ENCODE results near the gene UBQLN1. TPM values are rescaled to one million over a fixed set of nuclear protein-coding genes. Genes with fewer than 3 reads are reported as not detected.

The UBQLN1 gene
- total RNA-seq, 1 donor = 186 TPM

DNA sequence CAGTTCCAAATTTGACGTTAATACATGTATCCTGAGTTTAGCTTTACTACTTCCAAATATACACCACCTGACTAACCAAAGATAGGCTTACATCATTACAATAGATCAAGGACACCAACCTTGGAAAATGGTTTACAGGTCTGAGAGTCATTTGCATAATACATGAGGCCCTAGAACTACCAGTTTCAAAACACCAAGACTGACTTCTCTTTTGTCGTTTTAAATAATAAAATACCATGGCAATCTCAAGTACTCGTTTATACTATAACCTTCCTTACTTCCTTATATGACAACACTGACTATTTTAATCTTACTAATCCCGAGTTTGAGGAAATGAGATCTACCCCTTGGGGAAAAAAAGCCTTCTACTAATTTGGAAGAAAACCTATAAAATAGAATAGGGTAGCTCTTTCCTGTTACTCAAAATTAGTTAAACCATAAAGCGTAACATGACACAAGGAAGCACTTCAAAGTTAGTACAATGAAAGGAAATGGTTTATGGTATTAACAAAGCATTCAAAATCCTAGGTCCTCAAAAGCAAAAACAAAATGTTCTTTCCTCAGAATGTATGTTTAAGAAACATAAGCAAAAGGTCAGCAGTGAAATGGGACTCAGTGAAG, 42.1 kb downstream of the UBQLN1 start:
- Histone ChIP-seq H3K9me3 (ENCODE audit: low read depth, low read length) (no peaks in the 10 kb centered on the region), H3K4me3 (ENCODE audit: low read length) (no peak overlapping the region), H3K4me1 (ENCODE audit: insufficient read depth, low read length) (no peaks in the 10 kb centered on the region), H3K27me3 (ENCODE audit: insufficient read depth, low read length) (no peaks in the 10 kb centered on the region)

DNA sequence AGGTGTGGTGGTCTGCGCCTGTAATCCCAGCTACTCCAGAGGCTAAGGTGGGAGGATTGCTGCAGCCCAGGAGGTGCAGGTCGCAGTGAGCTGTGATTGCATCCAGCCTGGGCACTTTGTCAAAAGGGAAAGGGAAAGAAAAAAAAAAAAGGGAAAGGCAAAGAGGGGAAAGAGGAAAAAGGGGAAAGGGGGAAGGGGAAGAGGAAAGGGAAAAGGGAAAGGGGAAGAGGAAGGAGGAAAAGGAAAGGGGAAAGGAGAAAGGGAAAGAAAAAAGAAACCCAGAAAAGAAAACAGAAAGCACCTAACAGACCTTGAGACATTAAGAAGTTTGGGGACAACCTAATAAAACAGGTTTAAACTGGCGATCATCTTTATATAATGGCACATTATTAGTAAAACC, 44.8 kb downstream of the UBQLN1 start:
- no peaks in the 10 kb centered on the region for H3K9me3 ChIP-seq (ENCODE audit: low read depth, low read length)
- no peak overlapping the region for H3K4me3 ChIP-seq (ENCODE audit: low read length)
- no peaks in the 10 kb centered on the region for H3K4me1 ChIP-seq (ENCODE audit: insufficient read depth, low read length)
- H3K27me3 ChIP-seq (ENCODE audit: insufficient read depth, low read length) = no peaks in the 10 kb centered on the region

DNA sequence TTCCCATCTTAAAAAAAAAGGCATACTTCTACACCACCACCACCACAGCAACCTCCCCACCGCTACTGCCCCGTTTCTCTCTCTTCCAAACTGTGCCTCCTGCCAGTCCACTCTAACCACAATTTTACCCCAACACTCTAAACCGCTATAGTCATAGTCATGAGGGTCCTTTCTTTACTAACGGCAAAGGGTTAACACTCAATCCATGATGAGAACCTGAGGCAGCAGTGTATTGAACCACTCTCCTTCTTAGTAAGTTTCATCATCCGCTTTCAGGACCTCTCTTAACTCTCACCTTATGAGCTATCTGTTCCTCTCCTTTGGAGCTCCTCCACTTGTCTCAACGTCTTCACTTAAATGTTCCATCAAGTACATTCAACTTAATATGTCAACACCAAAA, 50.8 kb downstream of the UBQLN1 start:
- no peaks in the 10 kb centered on the region for H3K9me3 ChIP-seq (ENCODE audit: low read depth, low read length)
- H3K4me1 ChIP-seq (ENCODE audit: insufficient read depth, low read length) = no peaks in the 10 kb centered on the region
- H3K4me3 ChIP-seq (ENCODE audit: low read length) = no peak overlapping the region
- no peaks in the 10 kb centered on the region for H3K27me3 ChIP-seq (ENCODE audit: insufficient read depth, low read length)

DNA sequence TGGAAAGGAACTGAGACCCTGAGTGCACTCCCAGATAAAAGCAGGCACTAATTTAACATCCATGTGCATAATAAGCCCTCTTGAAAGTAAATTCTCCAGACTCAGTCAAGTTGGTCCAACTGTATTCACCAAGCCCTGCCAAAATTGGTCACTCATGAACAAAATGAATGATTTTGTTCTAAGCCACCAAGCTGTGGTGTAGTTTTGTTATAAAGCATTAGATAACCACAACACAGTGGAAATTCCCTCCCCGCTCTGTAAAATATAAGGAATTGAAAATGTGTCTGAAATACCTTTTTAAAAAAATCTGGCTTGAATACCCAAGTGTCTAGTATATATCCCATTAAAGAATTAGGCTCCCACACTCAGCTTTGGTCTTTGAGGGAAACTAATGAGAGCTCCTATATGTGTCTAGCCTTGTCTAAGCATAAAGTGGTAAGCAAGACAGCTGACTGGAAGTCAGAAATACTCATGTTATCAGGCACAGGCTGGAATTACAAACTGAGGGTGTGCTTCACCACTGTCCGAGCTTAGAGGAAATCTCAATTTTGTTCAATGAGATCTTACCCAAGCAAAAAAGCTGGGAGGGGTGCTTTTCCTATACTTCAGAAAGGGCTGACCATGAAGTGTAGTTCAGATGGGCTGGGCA, 51.6 kb downstream of the UBQLN1 start:
- Histone ChIP-seq H3K4me3 (ENCODE audit: low read length) (no peak overlapping the region), H3K27me3 (ENCODE audit: insufficient read depth, low read length) (no peaks in the 10 kb centered on the region), H3K4me1 (ENCODE audit: insufficient read depth, low read length) (no peaks in the 10 kb centered on the region), H3K9me3 (ENCODE audit: low read depth, low read length) (no peaks in the 10 kb centered on the region)

DNA sequence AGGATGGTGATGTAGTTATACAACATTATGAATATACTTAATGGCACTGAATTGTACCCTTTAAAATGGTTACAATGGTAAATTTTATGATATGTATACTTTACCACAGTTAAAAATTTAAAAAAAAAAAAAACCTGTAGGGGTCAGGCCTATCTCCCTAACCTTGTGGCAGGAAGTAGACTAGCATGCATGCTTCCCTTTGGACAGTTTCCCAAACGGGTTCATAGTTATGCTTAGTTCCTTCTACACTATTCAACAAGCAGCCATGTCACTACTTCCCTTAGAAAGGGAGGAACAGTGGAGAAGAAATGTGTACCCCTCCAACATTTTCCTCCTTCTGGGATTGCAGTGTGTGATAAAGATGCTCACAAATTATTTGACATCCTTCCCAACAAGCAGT, 52.3 kb downstream of the UBQLN1 start:
- H3K4me3 ChIP-seq (ENCODE audit: low read length) = no peak overlapping the region
- H3K9me3 ChIP-seq (ENCODE audit: low read depth, low read length) = no peaks in the 10 kb centered on the region
- H3K27me3 ChIP-seq (ENCODE audit: insufficient read depth, low read length) = no peaks in the 10 kb centered on the region
- no peaks in the 10 kb centered on the region for H3K4me1 ChIP-seq (ENCODE audit: insufficient read depth, low read length)

DNA sequence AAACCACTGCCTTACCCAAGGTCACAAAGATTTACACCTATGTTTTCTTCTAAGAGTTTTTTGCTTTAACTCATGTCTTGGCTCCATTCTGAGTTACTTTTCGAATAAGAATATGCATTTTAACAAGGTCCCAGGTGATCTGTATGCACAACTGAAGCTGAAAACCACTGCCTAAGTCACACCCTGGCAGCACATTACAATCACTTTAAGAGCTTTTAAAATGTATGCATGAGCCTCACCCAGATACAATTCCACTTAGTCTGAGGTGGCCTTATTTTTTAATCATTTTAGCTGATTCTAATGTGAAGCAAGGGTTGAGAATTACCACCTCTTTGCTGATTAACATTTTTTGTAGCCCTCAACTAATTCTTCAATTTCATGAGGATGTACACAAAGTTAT, 55.3 kb downstream of the UBQLN1 start:
- no peaks in the 10 kb centered on the region for H3K9me3 ChIP-seq (ENCODE audit: low read depth, low read length)
- H3K4me3 ChIP-seq (ENCODE audit: low read length) = no peak overlapping the region
- no peaks in the 10 kb centered on the region for H3K4me1 ChIP-seq (ENCODE audit: insufficient read depth, low read length)
- H3K27me3 ChIP-seq (ENCODE audit: insufficient read depth, low read length) = no peaks in the 10 kb centered on the region

DNA sequence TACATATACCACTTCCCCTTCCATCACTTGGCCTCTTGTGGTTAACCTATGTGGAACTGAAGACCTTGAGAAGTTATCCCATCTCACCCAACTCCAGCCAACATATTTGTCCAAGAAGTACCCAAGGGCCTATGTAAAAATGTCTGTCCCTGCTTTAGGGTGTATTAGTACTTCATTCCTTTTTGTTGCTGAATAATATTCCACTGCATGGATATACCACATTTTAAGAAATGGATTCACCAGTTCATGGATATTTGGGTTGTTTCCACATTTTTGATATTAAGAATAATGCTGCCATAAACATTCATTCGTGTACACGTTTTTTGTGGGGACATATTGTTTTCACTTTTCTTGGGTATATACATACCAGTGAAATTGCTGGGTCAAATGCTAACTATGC, 56.2 kb downstream of the UBQLN1 start:
- Histone ChIP-seq H3K27me3 (ENCODE audit: insufficient read depth, low read length) (no peaks in the 10 kb centered on the region), H3K9me3 (ENCODE audit: low read depth, low read length) (no peaks in the 10 kb centered on the region), H3K4me1 (ENCODE audit: insufficient read depth, low read length) (no peaks in the 10 kb centered on the region), H3K4me3 (ENCODE audit: low read length) (no peak overlapping the region)

DNA sequence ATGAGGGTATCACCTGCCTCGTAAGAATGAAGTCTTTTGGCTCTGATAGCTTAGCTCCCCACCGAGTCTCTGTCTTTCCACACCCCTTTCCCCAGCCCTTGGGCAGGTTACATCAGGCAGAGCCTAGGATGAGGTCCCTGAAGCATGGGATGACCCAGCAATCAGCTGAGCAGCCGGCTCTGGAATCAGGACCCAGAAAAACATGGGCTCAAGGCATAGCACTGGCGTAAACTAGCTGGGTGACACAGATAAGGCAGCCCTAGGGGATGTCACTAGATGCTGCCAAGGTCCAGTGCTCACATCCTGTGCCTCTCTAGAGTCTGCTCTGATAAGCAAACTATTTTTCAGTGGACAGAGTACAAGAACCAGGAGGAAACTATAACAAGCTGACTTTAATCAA, 58.2 kb downstream of the UBQLN1 start:
- Histone ChIP-seq H3K4me3 (ENCODE audit: low read length) (no peak overlapping the region), H3K9me3 (ENCODE audit: low read depth, low read length) (no peaks in the 10 kb centered on the region), H3K27me3 (ENCODE audit: insufficient read depth, low read length) (no peaks in the 10 kb centered on the region), H3K4me1 (ENCODE audit: insufficient read depth, low read length) (no peaks in the 10 kb centered on the region)

DNA sequence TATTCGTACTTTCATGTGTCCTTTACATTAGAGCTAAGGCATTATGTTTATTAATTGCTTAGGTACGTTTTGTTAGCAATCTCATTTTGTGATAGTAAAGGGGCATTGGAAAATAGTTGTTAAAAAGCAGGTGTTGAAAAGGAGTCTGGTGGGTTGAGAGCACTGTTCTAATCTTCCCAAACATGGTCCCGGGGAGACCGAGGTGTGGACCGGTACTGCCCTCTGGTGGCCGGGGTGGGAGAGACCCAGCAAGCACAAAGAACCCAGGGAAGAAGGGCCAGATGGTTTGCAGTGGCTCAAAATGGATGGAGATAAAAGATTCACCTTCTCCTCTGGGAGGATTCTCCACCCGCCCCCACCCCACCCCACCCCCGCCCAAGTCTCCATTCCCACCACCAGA, 58.7 kb downstream of the UBQLN1 start:
- H3K27me3 ChIP-seq (ENCODE audit: insufficient read depth, low read length) = no peaks in the 10 kb centered on the region
- H3K9me3 ChIP-seq (ENCODE audit: low read depth, low read length) = no peaks in the 10 kb centered on the region
- no peak overlapping the region for H3K4me3 ChIP-seq (ENCODE audit: low read length)
- H3K4me1 ChIP-seq (ENCODE audit: insufficient read depth, low read length) = no peaks in the 10 kb centered on the region

DNA sequence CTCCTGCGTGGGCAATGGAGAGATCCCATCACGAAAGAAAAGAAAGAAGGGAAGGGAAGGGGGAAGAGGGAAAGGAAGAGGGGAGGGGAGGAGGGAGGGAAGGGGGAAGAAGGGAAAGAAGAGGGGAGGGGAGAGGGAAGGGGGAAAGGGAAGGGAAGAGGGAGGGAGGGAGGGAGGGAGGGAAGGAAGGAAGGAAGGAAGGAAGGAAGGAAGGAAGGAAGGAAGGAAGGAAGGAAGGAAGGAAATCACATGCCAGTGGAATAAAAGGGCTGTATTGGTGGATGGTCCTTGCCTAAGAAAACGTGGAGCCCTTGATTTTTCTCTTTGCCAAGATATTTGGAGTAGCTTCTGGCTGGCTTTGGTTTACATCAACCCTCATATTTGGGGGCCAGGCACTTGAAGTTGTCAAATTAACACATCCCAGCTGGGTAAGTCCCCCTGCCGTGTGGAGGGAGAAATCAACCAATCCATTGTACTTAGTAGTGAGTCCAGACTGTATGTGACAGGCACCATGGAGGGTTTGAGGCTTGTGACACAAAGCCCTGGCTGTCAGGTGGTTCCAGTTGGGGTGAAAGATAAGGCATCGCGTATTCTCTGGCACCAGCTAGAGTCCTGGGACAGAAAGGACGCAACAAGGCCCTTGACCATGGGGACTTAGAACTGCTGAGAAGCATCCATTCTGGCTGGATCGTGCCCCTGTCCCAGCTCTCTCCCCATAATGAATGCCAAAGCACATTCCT, 61.1 kb downstream of the UBQLN1 start:
- Histone ChIP-seq H3K4me1 (ENCODE audit: insufficient read depth, low read length) (no peaks in the 10 kb centered on the region), H3K9me3 (ENCODE audit: low read depth, low read length) (no peaks in the 10 kb centered on the region), H3K27me3 (ENCODE audit: insufficient read depth, low read length) (no peaks in the 10 kb centered on the region), H3K4me3 (ENCODE audit: low read length) (no peak overlapping the region)

DNA sequence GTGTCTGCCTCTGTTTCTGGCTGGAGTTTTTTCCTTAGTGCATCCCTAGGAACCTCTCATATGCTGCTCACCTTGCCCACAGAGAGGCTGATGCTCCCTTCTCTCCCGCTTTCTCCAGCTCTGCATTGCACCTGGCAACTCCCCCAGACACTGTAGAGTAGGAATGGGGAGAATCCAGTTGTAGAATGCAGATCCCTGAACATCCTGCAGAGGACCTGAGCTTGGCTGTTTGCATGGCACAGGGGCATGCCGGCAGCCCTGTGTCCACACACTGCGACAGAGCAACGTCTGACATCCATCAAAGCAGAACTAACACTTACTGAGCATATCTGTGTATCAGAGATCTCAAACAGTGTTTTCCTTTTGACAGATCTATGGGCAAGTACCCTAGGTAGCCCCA, 65.0 kb downstream of the UBQLN1 start:
- Histone ChIP-seq H3K27me3 (ENCODE audit: insufficient read depth, low read length) (no peaks in the 10 kb centered on the region), H3K9me3 (ENCODE audit: low read depth, low read length) (no peaks in the 10 kb centered on the region), H3K4me3 (ENCODE audit: low read length) (no peak overlapping the region), H3K4me1 (ENCODE audit: insufficient read depth, low read length) (no peaks in the 10 kb centered on the region)

DNA sequence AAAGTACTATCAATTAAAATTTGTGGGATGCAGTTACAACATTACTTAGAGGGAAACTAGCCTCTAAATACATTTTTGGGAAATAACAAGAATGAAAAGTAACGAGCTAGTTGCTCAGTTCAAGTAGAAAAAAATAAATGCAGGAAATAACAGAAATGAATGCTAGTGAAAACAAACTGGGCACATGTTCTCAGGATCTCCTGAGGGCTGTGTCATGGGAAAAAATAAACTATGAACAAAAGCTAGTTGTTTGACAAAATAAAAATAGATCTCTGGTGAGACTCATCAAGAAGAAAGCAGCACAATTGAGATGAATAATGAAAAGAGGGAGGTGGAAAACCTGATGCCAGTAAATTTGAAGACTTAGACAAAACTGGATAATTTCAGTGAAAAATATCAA, 68.5 kb downstream of the UBQLN1 start:
- Histone ChIP-seq H3K27me3 (ENCODE audit: insufficient read depth, low read length) (no peaks in the 10 kb centered on the region), H3K4me3 (ENCODE audit: low read length) (no peak overlapping the region), H3K4me1 (ENCODE audit: insufficient read depth, low read length) (no peaks in the 10 kb centered on the region), H3K9me3 (ENCODE audit: low read depth, low read length) (no peaks in the 10 kb centered on the region)

DNA sequence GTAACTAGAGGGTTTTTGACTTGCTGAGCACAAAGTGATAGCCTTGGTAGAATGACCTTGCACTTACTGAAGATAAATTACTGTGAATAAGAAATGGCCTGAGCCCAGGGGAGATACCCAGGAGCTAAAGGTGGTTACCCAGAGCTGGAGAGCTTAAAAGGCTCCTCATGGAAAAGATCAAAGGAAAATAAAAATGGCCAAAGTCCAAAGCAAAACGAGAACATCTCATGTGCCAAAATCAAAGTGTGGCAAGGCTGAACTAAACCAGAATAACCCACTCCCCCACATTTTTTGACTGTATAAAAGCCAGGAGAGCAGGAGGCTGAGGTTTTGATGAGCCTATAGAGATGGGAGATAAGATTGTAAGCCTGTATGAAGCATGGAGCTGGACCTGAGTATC, 70.4 kb downstream of the UBQLN1 start:
- H3K27me3 ChIP-seq (ENCODE audit: insufficient read depth, low read length) = no peaks in the 10 kb centered on the region
- no peak overlapping the region for H3K4me3 ChIP-seq (ENCODE audit: low read length)
- H3K9me3 ChIP-seq (ENCODE audit: low read depth, low read length) = no peaks in the 10 kb centered on the region
- H3K4me1 ChIP-seq (ENCODE audit: insufficient read depth, low read length) = no peaks in the 10 kb centered on the region

DNA sequence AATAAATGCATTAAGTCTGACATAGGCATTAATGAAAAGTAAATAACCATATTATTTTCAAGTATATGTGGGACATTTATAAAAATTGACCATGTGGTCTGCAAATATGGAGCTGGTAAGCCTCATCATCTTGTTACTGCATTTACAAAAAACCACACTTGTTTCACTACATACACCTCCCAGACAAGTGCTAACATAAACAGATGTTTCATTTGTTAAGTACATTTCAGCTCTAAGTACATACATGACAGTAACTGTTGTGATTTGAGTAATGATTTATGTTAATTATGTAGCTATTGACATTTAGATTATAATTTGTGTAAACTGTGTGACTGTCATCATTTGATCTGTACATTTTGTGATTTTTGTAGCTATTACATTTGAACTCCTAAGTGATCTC, 70.9 kb downstream of the UBQLN1 start:
- Histone ChIP-seq H3K9me3 (ENCODE audit: low read depth, low read length) (no peaks in the 10 kb centered on the region), H3K4me1 (ENCODE audit: insufficient read depth, low read length) (no peaks in the 10 kb centered on the region), H3K27me3 (ENCODE audit: insufficient read depth, low read length) (no peaks in the 10 kb centered on the region), H3K4me3 (ENCODE audit: low read length) (no peak overlapping the region)

DNA sequence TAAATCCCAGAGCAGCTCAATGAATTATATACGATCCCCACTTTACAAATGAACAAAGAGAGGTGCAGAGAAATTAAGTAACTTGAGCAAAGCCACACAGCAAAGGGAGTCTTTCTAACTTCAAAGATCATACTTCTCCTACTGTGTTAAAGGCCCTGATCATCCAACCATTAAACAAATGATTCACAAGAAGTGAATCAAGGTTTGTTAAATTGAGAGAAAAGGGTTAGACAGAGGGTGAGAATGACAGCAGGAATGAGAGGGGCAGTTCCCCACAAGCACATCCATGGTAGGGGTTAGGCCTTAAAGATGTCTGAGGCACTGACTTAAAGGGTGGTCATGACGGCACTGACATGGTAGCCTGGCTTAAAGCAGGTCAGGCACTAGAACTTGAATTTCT, 74.1 kb downstream of the UBQLN1 start:
- Histone ChIP-seq H3K4me3 (ENCODE audit: low read length) (no peak overlapping the region), H3K4me1 (ENCODE audit: insufficient read depth, low read length) (no peaks in the 10 kb centered on the region), H3K9me3 (ENCODE audit: low read depth, low read length) (no peaks in the 10 kb centered on the region), H3K27me3 (ENCODE audit: insufficient read depth, low read length) (no peaks in the 10 kb centered on the region)

DNA sequence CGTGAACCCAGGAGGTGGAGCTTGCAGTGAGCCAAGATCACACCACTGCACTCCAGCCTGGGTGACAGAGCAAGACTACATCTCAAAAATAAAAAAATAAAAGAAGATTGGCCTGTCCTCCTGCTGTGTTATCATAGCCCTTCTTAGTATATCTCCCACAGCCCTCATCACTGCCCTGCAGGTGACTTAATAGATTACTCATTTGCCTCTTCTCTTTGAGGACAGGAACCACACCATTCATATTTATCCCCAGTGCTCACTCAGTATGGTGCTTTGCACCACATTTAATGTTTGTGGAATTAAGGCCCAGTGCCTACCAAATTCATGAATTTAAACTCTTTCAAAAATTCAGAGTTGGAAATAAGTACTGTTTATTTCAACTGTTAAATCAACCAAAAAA, 74.5 kb downstream of the UBQLN1 start:
- H3K27me3 ChIP-seq (ENCODE audit: insufficient read depth, low read length) = no peaks in the 10 kb centered on the region
- H3K4me3 ChIP-seq (ENCODE audit: low read length) = no peak overlapping the region
- H3K9me3 ChIP-seq (ENCODE audit: low read depth, low read length) = no peaks in the 10 kb centered on the region
- H3K4me1 ChIP-seq (ENCODE audit: insufficient read depth, low read length) = no peaks in the 10 kb centered on the region
